Stimulated activated CD8-positive, alpha-beta memory T cell treated with anti-CD3 and anti-CD28 coated beads, Interleukin-2, amount 100 ng/mL, for 48 hours (primary cell): Measurements from ENCODE around the gene ERC2.

Source experiments
- DNase-seq, 2 donors: peaks; one replicate each; pipeline ENCODE4 v3.0.0-alpha.2; 2020; ENCODE audit warnings: low read depth in 2 of 2

Gene ERC2

GRCh38 chr3:55934771-55935170 lies 533.5 kb downstream of the ERC2 start:
- no peak for DNase-seq

GRCh38 chr3:55929154-55929869 lies 539.0 kb downstream of the ERC2 start:
- no peak for DNase-seq

GRCh38 chr3:55923626-55924025 lies 544.6 kb downstream of the ERC2 start:
- no peak for DNase-seq

GRCh38 chr3:55923207-55923606 lies 545.1 kb downstream of the ERC2 start:
- no peak for DNase-seq

GRCh38 chr3:55912880-55913279 lies 555.4 kb downstream of the ERC2 start:
- DNase-seq, result no peak

GRCh38 chr3:55911266-55911665 lies 557.0 kb downstream of the ERC2 start:
- DNase-seq, result no peak

GRCh38 chr3:55910543-55910942 lies 557.7 kb downstream of the ERC2 start:
- no peak for DNase-seq

GRCh38 chr3:55909373-55909772 lies 558.9 kb downstream of the ERC2 start:
- DNase-seq, result no peak

- no peak for DNase-seq
These were observed 560.7 kb downstream of the ERC2 start for GRCh38 chr3:55907616-55908015.

- DNase-seq, result no peak
These were observed 561.4 kb downstream of the ERC2 start for GRCh38 chr3:55906896-55907295.

GRCh38 chr3:55904716-55905115 lies 563.6 kb downstream of the ERC2 start:
- DNase-seq, result no peak

GRCh38 chr3:55903680-55904079 lies 564.6 kb downstream of the ERC2 start:
- no peak for DNase-seq

GRCh38 chr3:55902221-55902900 lies 565.9 kb downstream of the ERC2 start:
- no peak for DNase-seq

- DNase-seq, result no peak
These were observed 568.4 kb downstream of the ERC2 start for GRCh38 chr3:55899887-55900286.

GRCh38 chr3:55897573-55898224 lies 570.6 kb downstream of the ERC2 start:
- DNase-seq, result no peak

- no peak for DNase-seq
These were observed 572.2 kb downstream of the ERC2 start for GRCh38 chr3:55895897-55896566.

- no peak for DNase-seq
These were observed 573.7 kb downstream of the ERC2 start for GRCh38 chr3:55894605-55895004.

GRCh38 chr3:55893045-55893664 lies 575.1 kb downstream of the ERC2 start:
- DNase-seq, result no peak

GRCh38 chr3:55891106-55891505 lies 577.2 kb downstream of the ERC2 start:
- no peak for DNase-seq

GRCh38 chr3:55888282-55888885 lies 579.9 kb downstream of the ERC2 start:
- no peak for DNase-seq

- DNase-seq, result no peak
These were observed 582.5 kb downstream of the ERC2 start for GRCh38 chr3:55885721-55886120.
